Effector CD8-positive, alpha-beta T cell (primary cell): ENCODE data around the gene HECTD2.
"Not testable (repeated sequence)": the region's sequence is repeated elsewhere in the genome, so short reads cannot be mapped to it uniquely, and the experiment has no call there.

Experiments
- DNase-seq: peaks from one replicate; lab custom pipeline; 2025; lab: John Stamatoyannopoulos, UW

HECTD2 gene

DNA sequence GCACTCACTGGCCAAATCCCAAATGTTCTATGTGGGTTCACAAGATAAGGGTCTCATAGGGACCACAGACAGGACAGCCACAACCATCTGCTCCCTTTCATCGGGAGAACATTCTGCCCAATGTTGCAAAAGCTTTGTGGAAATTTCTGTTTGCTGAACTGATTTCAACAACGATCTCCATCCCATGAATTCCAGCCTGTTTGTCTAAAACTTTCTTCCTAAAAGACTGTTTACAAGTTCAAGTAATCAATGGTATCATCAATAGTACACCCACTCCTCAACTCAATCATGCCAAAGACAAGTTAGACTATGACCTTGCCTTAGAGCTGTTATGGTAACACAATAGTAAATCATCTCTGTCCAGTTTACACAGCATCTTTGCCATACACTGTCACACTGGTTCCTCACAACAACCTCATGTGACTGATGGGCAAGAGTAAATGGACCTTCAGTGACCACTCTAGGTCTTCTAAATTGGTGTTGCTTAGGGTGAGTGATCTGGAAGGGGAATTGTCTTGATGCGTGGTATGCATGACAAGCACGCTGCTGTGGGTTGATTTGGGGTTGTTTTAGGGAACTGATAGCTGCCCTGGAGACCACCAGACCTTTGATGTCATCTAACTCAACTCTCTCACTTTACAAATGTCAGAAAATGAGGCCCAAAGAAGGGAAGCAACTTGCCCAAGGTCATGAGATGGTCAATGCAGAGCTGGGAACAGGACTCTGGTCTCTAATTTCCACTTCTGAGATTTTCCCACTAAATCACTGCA lies 127.7 kb downstream of the HECTD2 start:
- no peak for DNase-seq

DNA sequence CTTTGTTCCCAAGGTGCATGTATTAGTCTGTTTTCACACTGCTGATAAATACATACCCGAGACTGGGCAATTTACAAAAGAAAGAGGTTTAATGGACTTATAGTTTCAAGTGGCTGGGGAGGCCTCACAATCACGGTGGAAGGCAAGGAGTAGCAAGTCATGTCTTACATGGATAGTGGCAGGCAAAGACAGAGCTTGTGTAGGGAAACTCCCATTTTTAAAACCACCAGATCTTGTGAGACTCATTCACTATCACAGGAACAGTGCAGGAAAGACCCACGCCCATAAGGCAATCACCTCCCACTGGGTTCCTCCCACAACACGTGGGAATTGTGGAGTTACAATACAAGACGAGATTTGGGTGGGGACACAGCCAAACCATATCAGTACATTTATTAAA lies 129.8 kb downstream of the HECTD2 start:
- DNase-seq, result no peak

DNA sequence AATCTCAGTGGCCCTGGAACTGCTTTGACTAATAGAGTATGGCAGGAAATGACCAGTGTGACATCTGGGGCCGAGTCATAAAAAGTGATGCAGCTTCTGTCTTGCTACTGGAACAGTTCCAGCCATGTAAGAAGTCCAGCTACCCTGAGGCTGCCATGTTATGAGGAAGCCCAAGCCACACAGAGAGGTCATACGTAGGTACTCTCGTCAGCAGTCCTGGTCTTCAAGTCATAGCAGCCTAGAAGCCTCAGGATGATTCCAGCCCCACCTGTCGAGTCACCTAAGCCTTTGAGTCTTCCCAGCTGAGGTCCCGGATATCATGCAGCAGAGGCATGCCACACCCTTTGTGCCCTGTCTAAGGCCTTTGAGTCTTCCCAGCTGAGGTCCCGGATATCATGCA lies 130.6 kb downstream of the HECTD2 start:
- no peak for DNase-seq

DNA sequence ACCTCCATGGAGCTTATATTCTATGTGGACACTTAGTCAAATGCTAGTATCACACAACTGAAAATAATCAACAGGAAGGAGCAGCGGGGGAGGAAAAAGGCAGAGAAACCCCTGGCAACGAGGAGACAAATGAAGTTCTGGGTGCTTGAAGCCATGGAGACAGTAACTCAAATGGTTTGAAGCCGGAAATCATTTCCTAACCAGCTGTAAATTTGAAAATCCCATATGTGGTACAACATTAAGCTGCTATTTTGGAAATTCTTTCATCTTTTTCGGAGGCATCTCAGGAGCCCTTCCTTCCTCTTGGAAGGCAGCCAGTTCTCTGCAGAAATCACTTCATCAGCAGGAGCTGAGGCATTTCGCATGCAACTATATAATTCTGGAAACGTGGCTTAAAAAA lies 131.3 kb downstream of the HECTD2 start:
- DNase-seq, result no peak

DNA sequence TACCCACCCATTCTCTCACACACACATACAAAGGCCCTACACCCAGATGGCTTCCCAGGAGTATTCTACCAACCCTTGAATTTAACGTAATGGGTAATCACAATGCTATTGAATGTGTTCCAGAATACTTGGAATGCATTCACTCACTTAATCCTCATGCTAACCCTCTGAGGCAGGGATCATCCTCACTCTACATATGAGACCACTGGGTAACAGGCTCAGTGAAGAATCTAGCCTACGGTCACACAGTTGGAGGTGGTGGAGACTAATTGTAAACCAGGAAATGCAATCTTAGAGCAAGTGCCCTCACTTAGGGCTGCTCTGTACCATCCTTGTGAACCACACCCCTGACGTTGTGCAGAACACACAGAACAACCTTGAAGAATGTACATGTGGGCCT lies 135.2 kb downstream of the HECTD2 start:
- DNase-seq, result no peak

DNA sequence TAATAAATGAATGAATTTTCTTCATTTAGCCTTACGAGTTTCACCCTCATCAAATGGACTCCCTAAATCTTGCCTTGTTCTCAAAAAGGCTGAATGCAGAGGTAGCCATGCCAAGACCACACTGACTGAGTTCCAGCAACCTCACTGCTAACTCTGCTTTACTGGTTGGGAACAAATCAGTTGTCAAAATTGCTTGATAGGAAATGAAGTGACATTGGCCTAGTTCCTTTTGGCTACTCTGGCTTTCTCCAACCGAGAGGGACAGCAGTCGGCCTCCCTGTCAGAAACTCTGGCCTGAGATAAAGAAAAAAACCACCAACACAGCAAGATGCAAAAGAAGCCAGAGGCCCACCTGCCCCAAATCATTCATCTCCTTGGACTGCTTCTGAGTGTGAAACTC lies 135.7 kb downstream of the HECTD2 start:
- no peak for DNase-seq

DNA sequence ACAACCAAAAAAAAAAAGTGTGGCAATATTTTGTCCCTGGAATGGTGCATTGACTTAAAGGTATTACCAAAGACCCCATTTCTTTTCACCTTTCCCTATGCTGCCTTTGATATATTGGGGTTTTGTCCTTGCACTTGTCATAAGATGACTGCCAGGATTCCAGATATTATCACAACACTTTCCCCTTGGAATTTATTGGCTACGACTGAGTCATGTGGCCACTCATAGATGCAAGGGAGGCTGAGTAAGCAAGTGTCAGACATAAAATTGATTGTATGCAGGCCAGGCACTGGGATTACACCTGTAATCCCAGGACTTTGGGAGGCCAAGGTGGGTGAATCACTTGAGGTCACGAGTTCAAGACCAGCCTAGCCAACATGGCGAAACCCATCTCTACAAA lies 139.1 kb downstream of the HECTD2 start:
- no peak for DNase-seq

DNA sequence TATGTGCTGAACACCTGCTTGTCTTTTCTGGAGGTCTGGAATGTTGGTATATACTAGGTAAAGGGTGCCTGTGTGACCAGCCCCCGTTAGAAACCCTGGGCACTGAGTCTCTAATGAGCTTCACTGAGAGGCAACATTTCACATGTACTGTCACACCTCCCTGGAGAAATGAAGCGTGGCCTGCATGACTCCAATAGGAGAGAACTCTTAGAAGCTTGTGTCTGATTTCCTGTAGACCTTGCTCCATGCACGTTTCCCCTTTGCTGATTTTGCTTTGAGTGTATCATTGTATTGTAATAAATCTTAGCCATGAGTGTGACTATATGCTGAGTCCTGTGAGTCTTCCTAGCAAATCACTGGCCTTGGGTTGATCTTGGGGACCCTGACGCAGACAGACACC lies 139.9 kb downstream of the HECTD2 start:
- no peak for DNase-seq

DNA sequence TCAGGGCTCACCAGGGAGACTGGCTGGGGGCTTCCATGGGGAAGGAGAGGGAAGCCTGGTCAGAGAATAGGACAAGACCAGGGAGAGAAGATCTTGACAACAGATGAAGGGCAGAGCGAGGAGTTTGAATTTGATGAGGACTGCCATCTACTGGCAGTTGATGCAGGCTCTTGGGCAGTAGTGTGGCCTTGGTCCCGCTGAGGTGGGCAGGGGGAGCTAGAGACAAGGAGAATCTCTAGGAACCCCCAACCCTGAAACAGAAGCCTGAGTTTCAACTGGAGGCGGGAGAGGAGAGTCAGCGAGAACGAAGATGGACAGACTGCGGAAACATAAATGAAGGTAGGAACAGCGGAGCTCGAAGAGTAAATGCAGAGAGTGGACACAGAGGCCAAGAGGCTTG lies 141.7 kb downstream of the HECTD2 start:
- DNase-seq, result no peak

DNA sequence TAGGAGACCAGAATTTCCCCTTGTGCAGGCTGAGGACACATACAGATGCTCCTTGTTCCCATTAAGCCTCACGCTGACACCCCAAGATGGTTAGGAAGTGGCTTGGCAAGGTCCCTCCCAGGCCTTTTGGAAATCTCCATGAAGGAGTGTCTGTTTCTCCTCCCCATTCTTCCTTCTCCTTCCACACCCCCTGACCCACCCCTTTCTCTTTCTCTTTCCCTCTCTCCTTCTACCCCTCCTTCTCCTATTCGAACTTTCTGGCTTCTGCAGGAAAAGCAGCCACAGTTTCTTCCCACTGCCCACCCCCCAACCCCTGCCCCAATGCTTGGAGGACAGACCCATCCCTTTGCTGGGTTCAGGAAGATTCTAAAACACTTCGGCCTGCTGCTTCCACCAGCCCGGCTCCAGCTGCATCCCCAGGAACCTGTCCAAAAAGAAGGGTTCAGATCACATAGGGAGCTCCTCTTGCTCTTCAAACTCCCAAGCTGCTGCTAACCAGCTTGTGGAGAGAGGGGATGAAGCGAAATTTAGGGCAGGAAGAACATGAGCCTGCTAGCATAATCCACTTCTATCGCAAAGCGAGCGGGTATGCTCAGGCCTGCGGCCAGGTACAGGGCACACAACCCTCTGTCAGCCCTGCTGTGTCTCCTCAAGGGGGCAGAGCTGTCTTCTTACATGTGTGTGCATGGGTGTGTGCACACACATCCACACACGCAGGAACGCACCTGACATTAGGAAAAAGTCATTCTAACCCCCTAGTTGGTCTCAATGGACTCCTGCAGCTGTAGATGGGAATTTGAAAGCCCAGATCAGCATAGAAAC lies 142.3 kb downstream of the HECTD2 start:
- DNase-seq, result no peak

DNA sequence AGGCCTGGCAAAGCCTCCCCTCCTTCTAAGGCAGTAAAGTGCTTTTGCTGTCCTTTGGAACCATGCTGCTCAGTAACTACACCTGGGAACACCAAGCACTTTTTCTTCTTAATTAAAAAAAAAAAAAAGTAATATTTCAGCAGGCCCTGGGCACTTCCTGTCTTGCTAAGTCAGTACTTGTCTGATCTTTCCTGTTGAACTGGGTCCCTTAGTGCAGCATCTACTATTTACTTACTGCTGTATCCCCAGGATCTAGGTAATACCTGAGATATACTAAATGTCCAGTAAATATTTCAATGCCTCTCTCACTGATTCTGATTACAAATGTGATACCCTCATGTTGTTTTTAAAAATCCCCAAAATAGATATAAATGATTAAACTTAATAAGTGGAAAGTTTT lies 145.3 kb downstream of the HECTD2 start:
- DNase-seq, result no peak

DNA sequence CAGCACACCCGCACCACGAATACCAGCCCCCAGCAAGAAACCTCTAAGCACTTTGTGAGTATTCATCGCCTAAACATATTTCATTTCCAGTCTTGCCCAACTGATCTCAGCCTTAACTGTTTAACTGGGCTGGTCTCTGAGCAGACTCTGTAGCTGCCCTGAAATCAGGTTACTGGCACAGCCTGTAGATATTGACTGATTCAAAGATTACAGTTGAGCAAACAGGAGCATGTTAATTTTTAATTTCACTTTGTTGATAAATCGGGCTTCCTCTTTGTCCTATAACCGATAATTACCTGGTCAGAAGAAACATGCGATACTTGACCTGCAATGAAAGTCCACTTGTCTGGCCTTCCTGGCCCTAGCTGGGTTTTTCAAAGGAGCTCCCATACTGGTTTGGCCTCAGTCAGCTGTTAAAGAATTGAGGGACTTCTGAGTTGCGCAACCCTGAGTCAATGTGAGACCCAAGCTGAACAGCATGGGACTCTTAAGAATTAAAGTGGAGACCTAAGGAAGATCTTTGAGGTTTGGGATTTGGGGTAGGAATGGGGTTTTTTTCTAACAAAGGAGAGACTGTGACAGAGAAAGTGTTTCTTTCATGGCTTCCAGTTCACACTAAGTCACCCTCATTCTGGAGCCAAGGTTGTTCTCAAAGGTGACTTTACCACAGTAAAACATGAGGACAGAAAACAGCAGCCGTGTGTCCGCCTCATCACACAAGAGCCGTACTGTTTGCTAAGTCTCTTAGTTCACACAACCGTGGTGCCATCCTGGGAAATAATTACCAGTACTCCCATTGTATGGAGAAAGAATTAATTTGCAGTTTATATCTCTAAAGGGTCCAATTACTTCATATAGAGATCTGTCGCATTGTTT lies 146.8 kb downstream of the HECTD2 start:
- DNase-seq, result no peak

DNA sequence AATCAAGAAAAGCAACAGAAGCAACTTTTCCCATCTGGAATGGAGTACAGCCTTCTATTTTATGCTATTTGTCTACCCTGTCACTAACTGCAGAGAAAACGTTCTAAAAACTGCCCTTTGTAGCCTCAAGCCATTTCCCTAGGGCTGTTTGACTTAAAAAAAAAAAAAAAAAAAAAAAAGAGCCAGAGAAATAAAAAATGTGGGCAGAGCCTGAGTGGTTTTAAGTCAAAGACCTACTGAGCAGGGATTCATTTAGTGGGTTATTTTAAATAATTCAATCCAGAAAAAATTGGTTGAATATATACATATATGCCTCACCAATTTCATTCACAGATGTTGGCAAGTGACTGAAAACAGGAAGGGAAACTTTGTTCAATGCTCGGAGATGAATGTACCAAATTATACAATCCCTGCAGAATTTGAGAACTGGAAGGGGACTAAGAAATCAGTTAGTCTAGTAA lies 147.5 kb downstream of the HECTD2 start:
- no peak for DNase-seq

DNA sequence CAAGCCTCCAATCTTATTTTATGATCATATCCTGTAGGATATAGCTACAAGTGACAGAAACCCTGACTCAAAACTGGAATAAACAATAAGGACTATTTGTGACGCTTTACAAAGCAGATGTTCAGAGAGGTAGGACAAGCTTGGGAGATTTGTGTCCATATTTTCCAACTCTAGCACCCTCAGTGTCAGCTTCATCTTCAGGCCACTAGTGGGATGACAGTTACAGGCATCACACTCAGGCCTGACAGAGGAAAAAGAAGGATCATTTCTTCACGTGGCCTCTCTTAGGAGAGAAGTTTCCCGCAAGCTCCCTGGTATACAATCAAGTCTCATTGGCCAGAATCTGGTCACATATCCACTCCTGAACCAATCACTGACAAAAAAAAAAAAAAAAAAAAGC lies 148.3 kb downstream of the HECTD2 start:
- no peak for DNase-seq

DNA sequence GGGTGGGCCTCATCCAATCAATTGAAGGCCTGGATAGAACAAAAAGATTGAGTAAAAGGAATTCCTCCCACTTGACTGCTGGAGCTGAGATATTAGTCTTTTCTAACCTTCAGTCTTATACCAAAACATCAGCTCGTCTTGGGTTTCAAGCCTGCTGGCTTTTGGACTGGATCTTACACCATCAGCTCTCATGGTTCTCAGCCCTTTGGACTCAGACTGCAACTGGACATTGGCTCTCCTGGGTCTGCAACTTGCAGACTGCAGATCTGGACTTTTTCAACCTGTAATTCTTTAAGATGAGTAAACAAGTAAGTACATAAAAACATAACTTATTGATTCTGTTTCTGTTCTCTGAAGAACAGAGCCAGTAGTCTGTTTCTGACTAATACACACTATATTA lies 149.0 kb downstream of the HECTD2 start:
- DNase-seq, result no peak

DNA sequence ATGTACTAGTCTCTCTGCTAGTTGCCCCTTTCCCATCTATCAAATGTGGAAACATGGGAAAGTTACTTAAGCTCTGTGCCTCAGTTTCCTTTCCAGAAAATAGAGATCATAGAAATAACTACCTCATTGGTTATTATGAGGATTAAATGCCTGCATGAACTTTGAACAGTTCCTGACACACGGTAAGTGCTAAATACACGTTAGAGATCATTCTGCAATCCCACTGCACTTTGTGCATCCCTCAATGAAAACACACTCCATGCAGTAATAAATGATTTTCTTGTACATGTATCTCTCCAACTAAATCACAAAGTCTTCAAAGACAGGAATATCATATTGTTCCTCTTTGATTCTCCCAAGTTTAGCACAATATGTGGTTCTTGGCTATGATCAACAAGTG lies 149.6 kb downstream of the HECTD2 start:
- no peak for DNase-seq

DNA sequence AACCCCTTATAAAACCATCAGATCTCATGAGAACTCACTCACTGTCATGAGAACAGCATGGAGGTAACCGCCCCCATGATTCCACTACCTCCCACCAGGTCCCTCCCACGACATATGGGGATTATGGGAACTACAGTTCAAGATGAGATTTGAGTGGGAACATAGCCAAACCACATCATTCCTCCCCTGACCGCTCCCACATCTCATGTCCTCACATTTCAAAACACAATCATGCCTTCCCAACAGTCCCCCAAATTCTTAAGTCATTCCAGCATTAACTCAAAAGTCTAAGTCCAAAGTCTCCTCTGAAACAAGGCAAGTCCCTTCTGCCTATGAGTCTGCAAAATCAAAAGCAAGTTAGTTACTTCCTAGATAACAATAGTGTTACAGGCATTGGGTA lies 150.7 kb downstream of the HECTD2 start:
- DNase-seq, result not testable (repeated sequence)

DNA sequence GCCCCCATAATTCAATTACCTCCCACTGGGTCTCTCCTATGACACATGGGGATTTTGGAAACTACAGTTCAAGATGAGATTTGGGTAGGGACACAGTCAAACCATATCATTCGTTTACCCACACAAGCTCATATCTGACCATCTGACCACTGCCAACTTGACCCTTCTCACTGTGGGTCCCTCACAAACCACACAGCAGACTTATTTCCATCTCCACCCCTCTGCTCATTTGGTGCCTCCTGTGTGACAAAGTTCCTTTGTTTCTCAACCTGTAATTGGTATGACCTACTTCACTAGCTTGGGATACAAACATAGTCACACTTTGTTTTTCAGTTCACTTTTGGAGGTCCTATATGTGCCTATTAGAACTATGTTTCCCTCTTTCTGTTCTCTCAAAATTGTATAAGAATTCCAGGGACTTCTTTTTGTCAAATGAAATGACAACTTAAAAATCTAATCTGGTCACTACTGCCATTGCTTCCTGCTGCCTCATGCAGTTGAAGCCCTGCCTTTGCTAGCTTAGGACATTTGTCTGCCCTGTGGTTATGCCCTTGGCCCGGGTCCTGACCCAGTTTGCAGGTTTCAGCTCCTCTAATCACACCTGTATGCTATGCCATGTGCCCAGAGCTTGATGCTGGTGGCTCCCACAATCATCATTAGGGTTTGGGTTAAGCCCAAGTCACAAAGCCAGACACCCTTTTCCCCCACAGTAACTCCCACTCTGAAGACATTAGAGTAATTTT lies 152.9 kb downstream of the HECTD2 start:
- DNase-seq, result no peak

DNA sequence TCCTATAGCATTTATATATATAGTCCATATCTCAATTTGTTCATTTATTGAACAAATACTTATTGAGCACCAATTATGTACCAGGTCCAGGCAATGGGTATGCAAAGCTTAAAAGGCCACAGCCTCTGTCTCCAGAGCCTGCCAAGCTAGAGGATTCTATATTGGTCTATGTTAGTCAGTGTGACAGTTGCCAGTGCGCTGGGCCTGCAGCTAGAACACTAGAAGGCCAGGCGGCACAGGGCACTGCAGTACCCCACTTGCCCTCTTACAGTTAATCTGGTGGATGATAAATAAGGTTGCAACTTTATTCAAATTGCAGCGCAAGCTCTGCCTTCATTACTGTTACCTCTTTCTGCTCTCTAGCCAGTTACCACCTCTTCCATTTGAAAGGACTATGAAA lies 153.9 kb downstream of the HECTD2 start:
- DNase-seq, result no peak
